GM10248 (cell line): ENCODE data around the gene SLC35F4.

Source experiments
- CTCF ChIA-PET: fragments of 300-600 bp; sonication (Branson Sonifier 250); formaldehyde crosslinking; extraction: SDS; loops from one replicate; lab custom pipeline; 2021; ENCODE audit warnings: antibody characterized with exemption; lab: Yijun Ruan, JAX
- POLR2A ChIA-PET: fragments of 350-650 bp; sonication (Branson Sonifier 250); formaldehyde crosslinking; extraction: SDS; loops from one replicate; lab custom pipeline; 2020; ENCODE audit warnings: antibody characterized with exemption; lab: Yijun Ruan, JAX
- DNase-seq: peaks from one replicate; pipeline ENCODE4 v3.0.0; 2012; ENCODE audit errors: extremely low spot score
- CTCF ChIP-seq: IDR thresholded peaks from 2 replicates; pipeline ENCODE4 v1.5.1; 2012; ENCODE audit warnings: mild to moderate bottlenecking, low read depth; ENCODE audit errors: extremely low read depth, missing control alignments, control extremely low read depth

SLC35F4 gene

DNA sequence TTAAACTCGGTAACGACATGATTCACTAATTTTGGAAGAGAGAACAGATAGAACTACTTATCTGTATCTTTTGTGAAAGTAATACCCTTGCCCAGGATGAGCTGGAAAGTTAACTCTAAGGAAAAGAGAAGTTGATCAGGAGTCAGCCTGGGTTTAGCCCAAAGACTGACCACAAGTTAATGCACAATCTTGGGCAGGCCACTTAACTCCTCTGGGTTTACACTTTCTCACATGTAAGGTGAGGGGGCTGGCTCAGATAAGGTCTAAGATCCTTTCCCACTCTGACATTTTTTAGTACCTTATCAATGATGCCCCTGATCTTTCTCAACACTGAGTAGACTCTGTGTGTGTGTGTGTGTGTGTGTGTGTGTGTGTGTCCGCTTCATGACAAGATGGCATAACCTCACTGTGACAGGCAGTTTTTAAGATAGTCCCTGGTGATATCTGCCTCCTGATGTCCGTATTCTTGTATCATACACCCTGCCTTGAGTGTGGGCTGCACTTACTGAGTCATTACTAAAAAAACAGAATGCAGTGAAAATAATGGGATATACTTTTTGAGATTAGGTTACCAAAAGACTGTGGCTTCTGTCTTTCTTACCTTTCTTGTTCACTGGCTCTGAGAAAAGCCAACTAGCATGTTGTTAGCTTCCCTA, 316.0 kb downstream of the SLC35F4 start:
- no peak for DNase-seq
- no peak for TF ChIP-seq CTCF
- POLR2A ChIA-PET, result no interaction called here
- CTCF ChIA-PET, result no interaction called here

DNA sequence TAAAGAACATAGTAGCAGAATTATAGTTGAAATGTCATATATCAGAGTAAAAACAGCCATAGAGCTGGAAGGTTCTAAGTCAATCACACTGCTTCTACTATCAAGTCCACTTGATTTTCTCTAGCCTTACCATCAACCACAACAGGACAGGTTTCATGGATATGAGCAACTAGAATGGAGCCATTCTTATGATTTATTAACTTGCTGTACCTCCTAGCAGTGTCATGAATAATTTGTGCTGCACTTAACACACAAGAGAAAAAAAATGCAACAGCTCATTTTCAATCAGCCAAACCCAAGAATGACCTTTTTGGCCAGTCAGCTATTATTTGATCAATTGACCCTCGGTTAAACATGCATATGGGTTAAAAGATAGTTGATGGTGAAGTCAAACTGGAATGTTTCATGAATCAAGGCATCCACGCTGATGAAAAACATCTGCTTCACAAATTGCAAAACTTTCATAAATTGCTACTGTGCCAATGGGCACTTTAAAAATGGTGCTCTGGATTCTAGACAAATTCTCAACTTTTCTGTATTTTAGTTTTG, 316.8 kb downstream of the SLC35F4 start:
- CTCF ChIA-PET, result interaction anchor here (1.4 kb wide), 1 partner anchor 12 kb away, joined by 3 read pairs; no protein-coding TSS in a partner anchor
- POLR2A ChIA-PET, result no interaction called here
- no peak for TF ChIP-seq CTCF
- DNase-seq, result no peak

- no peak for DNase-seq
- ChIA-PET CTCF (interaction anchor here (1.1 kb wide), 1 partner anchor 23 kb away, joined by 4 read pairs; no protein-coding TSS in a partner anchor), POLR2A (no interaction called here)
- TF ChIP-seq CTCF, result no peak
Observed at GRCh38 chr14:57547131-57547530, 318.8 kb downstream of the SLC35F4 start.

- no peak for TF ChIP-seq CTCF
- no peak for DNase-seq
- ChIA-PET CTCF (interaction anchor here (1.2 kb wide), 1 partner anchor 540 kb away, joined by 4 read pairs; no protein-coding TSS in a partner anchor), POLR2A (no interaction called here)
Observed at GRCh38 chr14:57533214-57533613, 332.7 kb downstream of the SLC35F4 start.

DNA sequence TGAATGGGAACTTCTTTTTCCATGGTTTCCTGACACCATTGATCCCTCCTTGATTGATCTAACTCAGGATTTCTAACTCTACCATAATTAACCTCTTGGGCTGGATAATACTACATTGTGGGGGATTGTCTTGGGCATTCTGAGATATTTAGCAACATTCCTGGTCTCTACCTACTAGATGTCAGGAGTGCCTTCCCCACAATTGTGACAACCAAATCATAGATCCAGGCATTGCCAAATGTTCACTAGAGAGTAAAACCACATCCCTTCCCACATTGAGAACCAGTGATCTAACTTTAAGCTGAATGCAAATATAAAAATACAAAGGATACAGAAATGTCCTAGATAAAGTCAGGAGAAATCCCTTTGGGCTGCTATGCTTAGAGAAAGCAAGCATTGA, 335.3 kb downstream of the SLC35F4 start:
- ChIA-PET POLR2A (no interaction called here), CTCF (no interaction called here)
- no peak for TF ChIP-seq CTCF
- no peak for DNase-seq

DNA sequence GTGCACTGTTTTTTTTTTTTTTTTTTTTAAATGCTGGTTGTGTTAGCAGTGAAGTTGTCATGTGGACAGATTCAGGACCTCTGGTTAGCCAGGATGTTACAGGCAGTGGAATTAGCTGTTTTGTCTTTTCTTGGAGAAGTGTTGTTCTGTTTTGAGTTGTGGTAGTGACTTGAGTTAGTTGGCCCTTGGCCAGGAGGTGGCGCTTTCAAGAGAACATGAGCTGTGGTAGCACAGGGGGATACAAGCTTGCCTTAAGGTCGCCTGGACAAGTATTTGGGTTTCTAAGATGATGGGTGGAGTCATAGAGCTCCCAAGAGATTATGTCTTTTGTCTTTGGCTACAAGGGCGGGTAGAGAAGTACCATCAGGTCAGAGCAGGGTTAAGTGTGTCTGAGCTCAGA, 338.9 kb downstream of the SLC35F4 start:
- POLR2A ChIA-PET, result no interaction called here
- CTCF ChIA-PET, result interaction anchor here (1.4 kb wide), 1 partner anchor 8 kb away, joined by 3 read pairs; no protein-coding TSS in a partner anchor
- no peak for TF ChIP-seq CTCF
- no peak for DNase-seq
